ENCODE results near the gene SSNA1.

Gene SSNA1

DNA sequence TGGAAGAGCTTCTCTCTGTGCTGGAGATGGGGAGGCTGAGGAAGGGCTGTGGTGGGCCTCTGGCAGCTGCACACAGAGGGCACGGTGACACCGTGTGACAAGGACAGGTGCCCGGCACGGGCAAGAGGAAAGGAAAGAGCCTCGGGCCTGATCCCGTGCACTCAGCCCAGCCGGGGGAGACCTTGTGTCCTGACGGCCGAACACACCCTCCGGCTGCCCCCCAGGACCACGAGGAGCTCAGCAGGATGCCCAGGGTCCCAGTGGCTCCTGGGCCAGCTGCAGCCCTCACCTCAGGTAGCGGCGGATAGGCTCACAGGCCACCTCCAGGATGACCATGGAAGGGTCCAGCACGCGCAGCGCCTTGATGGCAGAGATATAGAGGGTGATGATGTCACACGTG is 5.6 kb upstream of the SSNA1 start:
- no peak for DNase-seq (ENCODE audit: low read depth, low spot score)

DNA sequence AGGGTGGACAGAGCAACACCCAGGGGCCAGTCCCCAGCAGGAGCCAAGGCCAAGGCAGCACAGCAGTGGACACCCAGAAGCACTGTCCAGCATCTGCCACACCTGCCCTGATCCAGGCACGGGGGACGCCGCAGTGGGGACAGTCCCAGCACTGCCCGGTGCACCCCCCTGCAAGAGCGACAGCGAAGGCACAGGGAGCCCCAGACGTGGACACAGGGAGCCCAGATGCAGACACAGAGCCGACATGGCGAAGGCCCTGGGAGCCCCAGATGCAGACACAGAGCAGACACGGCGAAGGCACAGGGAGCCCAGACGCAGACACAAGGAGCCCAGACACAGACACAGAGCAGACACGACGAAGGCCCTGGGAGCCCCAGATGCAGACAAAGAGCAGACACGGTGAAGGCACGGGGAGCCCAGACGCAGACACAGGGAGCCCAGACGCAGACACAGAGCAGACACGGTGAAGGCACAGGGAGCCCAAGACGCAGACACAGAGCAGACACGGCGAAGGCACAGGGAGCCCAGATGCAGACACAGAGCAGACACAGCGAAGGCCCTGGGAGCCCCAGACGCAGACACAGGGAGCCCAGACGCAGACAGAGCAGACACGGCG is 4.4 kb upstream of the SSNA1 start:
- no peak for DNase-seq (ENCODE audit: low read depth, low spot score)

DNA sequence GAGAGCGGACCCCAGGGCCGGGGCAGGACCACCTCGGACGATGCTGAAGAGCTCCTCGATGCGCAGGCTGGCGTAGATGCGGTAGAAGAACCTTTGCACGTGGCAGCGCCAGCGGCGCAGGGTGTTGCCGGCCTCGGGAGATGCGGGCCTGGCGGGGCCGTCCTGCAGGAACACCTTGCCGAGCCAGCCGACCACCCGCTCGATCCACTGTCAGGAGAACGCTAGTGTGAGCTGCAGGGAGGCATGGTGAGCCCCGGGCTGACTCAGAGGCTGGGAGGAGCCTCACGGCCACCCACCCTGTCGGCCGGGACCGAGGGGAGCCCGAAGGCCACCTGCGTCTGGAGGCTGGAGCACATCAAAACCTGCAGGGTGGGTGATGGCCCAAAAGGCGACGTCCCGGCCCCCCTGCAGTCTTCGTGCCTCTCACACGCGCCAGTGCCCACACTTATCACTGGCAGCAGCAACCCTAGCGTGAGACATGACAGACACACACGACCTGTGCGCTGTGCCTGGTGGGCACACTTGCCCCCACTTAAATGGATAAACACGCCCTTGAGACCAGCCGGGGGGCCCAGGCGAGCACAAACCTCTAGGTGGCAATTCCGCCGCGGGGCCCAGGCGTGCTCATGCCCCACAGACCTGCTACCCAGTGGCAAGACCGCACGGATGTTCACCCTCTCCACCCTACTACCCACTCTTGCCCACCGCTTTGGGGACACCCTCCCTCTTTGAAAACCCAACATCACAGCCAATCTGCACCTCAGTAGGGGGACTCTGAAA is 3.4 kb upstream of the SSNA1 start:
- no peak for DNase-seq (ENCODE audit: low read depth, low spot score)

DNA sequence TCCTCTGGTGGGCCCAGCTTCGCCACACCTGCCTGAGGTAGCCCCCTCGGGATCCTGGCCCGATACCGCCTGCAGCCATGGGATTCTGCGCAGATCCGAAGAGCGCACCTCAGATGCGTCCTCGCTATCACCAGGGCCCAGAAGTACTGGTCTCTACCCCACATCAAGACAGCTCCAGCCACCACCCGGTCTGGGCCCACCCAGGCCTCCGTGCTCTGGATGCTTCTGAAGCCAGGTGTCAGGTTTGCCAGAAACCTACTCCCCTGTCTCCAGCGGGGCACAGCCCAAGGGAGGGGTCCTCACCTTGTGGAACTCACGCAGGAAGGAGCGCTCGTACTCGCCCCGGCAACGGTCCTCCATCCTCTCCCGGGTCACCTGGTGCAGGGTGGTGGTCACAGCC is 2.6 kb upstream of the SSNA1 start:
- DNase-seq (ENCODE audit: low read depth, low spot score) = no peak

DNA sequence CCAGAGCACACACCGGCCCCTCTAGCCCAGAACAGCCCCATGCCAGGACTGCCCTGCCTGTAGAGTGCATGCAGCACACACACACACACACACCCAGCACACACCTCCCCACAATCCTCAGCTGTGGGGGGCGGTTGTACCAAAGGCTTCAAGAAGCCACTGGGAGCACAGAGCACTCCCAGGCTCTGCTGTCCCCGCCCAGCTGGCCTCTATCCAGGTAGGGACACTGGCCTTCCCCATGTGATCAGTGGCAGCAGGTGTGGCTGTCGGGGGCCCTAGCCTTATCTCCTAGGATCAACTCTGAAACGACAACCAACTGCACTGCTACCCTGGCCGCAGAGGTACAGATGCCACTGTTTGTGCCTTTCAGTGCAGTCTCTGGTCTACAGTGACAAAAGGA is 2.1 kb upstream of the SSNA1 start:
- no peak for DNase-seq (ENCODE audit: low read depth, low spot score)

DNA sequence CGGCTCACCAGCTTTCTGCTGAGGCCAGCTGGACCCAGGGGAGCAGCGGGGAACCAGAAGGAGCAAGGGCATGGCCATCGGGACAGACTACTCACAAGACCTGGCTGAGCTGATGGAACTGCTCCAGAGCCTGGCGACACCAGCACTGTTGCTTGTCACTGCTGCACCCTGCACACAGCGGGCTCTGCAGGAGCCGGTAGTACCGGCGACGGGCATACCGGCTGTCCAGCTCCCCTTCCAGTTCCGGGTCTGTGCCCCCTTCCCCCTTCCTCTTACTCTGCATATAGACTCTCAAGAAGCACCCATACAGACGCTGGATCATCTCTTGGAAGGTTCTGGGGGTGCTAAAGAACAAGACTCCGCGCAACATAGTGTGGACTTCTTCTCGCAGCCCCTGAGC is 1.1 kb upstream of the SSNA1 start:
- no peak for DNase-seq (ENCODE audit: low read depth, low spot score)

DNA sequence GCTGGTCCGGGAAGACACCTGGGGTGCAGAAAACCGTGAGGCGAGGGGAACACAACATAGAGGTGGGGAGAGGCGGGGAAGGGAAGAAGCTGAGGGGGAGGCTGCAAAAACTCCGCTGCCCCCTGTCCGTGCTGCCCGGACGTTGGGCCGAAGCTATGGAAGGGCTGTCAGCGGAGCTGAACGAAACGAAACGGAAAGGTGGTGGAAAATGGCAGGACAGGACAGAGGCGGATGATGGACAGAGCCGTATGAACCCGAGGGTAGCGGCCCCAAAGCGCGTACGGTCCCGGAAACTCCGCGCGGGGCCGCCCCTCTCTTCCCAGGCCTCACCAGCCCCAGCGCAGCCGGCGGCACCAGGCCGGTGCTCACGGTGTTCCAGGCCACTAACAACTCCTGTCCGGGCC is 388 bp upstream of the SSNA1 start:
- DNase-seq (ENCODE audit: low read depth, low spot score) = no peak

DNA sequence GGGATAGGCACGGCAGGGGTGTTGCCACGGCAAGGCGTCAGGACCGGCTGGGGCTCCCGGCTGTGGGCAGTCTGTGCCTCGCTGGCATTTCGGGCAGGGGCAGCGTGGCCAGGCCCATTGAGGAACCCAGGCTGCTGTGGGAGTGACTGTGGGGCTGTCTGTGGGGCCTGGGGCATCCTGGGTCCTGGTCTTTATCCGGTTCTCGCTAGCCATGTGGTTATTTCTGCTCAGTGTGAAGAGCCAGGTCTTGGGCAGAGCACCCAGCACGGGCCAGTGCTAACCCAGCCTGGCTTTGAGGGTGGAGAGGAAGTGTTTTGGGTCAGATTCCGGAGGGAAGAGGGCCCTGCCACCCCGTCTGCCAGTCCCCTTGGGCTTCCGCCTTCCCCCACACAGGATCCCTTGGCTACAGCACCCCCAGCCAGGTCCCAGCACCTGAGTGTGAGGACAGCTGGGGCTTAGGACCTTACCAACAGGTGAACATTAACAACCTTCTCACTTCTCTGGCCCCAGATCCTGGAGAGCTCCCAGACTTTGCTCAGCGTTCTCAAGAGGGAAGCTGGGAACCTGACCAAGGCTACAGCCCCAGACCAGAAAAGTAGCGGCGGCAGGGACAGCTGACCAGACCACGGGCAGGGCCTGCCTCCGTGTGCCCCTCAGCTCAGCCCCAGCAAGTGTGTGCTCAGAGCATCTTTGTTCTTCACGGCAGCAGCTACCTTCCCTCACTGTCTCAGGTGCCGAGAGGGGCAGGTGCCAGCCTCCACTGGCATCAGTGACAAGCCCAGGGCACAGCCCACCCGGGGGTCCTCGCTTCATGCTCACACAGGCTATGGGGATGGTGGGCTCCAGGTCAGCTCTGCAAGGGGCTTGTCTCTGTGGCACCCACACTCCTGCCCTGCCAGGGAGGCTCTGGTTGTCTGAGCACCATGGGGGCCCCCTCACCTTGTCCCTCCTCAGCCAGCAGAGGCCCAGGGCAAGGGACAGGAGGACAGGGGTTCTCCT is 1.1 kb downstream of the SSNA1 start:
- no peak for DNase-seq (ENCODE audit: low read depth, low spot score)

DNA sequence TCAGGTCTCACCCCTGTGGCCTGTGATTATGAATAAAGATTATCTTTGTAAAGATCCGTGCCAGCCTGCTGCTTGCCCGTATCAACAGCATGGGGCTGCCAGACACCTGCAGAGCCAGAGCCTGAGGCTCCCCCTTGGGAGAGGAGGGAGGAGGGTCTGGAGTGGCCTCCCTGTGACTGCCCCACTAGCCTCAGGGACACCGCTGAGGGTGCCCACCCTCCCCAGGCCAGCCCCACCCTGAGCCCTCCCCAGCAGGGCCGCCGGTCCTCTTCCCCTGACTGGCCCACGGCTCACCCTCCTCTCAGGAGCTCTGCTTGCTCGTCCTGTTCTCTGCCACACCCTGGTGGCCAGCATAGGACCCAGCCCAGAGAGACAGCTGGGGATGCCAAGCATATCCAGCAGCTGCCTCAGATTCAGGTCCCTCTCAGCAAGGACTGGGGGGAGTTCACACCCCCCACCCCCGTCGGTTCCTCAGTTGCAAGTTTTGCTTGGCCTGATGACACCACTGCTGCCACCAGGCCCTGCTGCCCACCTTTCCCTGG is 1.9 kb downstream of the SSNA1 start:
- no peak for DNase-seq (ENCODE audit: low read depth, low spot score)

DNA sequence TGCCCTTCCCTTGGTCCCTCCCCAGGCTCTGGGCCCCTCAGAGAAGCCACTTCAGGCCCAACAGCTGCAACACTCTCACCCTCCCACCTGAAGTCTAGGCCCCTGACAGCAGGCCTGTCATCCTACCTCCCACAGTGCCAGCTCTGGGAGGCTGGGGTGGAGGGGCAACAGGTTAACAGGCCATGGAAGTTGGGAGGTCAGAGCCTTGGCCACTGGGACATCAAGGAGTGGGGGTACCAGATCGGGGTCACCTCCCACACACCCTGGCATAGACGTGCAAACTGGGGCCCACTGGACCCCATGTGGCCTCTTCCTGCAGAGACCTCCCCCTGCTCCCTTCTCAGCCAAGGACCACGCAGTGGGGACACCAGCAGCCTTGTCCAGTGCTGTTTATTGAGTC is 2.8 kb downstream of the SSNA1 start:
- DNase-seq (ENCODE audit: low read depth, low spot score) = no peak

DNA sequence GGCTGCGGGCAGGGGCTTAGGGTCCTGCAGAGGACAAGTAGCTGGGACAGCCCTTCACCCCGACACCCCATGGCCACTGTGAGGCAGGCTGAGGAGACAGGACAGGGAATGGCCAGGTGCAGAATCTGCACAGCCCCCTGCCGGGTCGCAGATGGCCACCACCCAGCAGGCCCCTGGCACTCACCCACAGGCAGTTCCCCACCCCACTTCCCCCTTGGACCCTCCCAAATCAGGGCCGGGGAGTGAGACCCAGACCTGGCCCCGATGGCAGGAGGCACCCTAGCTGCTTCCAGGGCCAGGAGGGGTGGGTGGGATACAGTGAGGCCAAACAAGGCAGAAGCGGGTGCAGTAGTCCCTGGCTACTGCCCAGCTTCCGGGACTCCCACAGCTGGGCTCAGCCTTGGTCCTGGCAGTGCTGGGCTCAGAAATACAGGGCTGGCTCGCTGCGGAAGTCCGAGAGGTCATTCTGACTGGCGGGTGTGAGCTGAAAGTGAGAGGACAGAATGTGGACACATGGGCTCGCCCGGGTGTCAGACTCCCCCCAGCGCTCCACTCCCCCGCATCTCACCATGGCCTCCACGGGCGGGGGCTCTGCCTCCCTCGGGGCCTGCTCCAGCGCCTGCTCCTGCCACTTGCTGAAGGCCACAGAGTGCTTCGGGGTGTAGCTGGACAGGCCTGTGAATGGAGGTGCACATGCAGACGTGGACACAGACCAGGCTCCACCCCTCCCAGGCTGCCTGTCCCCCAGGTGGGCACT is 3.4 kb downstream of the SSNA1 start:
- DNase-seq (ENCODE audit: low read depth, low spot score) = no peak

DNA sequence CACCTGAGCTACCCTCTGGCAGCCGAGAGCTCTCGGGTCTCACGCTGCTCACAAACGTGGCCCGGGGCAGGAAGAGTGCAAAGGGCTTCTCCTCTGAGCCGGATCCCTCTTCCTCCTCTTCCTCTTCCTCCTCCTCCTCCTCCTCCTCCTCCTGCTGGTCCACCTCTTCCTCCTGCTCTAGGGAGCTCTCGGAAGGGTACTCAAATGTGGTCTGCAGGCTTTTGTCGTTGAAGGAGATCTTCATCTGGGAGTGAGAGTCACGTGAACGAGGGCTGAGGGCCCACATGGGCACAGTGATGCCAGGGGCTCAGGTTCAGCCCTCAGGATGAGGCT is 3.9 kb downstream of the SSNA1 start:
- DNase-seq (ENCODE audit: low read depth, low spot score) = no peak

DNA sequence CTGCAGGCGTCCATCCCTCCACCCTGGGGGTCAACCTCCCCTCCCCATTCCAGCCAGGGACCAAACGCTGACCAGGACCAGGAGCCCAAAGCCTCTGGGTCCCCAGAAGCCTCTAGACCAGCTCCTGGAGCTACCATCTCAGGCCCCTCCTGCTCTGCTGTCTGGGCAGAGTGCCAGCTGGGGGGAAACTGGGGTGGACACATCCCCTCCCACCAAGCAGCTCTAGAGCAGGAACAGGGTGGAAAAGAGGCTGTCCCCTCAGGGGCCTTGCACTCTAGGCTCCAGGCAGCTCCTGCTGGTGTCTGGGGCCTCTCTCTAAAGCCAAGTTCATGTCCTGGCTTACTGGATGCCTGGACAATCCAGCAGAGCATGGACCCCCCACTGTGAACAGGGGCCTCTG is 4.4 kb downstream of the SSNA1 start:
- DNase-seq (ENCODE audit: low read depth, low spot score) = no peak

DNA sequence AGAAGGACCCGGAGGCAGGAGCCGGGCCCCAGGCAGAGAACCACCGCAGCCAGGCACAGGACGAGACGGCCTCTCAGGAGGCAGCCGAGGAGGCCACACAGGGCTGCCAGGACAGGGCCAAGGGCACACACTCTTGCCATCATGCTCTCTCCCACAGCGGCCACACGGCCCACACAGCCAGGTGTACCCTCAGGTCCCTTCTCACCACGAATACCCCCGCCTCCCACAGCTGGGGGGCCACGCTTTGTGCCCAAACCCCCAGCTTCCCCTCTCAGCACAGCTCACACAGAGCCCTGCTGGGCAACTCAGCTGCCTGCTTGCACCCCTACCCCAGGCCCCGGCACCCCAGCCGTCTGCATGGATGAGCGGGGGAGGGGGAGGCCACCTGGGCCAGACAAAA is 5.3 kb downstream of the SSNA1 start:
- no peak for DNase-seq (ENCODE audit: low read depth, low spot score)

DNA sequence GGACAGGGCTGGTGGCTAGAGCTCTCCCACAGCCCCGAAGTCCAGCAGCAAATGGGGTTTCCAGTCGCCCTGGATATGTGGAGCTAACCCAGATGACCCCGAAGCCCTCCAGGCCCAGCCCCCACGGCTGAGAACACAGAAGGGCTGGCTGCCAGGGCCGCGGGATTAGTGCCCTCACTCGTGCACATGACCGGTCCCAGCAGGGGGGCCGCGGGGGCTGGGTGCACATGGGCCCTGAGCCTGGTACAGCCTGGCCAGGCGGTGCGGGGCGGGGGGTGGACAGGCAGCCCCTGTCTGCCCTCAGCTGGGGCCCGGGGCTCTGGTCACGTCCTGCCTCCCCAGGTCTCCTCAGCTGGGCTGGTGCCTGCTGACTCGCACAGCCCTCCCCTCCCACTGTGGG is 5.9 kb downstream of the SSNA1 start:
- peak; percentile 27 for DNase-seq (ENCODE audit: low read depth, low spot score)

DNA sequence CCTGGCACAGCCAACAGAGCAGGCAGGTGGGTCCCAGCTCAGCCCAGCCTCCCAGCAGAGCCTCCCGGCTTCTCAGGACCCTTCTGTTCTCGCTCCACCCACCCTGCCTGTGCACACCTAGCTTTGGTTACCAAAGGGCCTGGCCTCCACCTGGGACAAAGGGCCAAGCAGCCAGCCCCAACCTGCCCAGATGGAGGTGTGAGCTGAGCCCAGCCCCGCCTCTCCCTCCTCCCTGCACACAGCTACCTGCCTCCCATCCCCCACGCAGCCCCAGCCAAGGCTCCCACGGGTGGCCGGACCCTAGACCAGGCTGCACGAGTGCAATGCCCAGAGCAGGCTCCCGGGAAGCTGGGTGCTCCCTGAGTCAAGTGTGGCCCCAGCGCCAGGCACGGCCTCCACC is 6.4 kb downstream of the SSNA1 start:
- no peak for DNase-seq (ENCODE audit: low read depth, low spot score)

DNA sequence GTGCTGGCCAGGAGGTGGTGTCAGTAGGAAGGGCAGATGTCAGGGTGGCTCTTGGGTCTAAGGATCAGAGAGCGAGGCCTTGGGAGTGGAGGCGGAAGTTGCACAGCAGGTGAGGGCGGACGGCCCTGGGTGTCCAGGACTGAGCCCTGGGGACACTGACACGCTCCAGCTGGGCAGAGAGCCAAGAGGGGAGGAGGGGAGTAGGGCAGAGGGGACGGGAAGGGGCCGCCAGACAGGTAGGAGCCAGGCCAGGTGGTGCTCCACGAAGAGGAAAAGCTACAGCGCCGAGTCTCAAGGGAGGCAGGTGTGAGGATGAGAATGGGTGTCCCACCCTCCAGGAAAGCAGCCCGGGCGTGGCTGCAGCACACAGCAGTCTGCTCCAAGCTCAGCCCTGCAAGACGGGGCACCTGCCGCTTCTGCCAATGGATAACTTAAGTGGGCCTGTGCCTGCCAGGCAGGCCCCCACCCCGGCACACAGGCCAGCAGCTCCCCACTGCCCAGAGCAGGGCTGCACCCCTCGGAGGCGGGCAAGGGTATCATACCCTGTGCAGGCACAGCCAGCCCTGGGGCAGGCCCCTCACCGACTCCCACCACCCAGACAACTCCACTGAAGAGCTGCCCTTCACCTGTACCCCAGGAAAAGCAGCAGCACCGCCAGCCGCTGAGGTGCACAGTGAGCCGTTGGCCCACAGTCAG is 7.2 kb downstream of the SSNA1 start:
- DNase-seq (ENCODE audit: low read depth, low spot score) = no peak

DNA sequence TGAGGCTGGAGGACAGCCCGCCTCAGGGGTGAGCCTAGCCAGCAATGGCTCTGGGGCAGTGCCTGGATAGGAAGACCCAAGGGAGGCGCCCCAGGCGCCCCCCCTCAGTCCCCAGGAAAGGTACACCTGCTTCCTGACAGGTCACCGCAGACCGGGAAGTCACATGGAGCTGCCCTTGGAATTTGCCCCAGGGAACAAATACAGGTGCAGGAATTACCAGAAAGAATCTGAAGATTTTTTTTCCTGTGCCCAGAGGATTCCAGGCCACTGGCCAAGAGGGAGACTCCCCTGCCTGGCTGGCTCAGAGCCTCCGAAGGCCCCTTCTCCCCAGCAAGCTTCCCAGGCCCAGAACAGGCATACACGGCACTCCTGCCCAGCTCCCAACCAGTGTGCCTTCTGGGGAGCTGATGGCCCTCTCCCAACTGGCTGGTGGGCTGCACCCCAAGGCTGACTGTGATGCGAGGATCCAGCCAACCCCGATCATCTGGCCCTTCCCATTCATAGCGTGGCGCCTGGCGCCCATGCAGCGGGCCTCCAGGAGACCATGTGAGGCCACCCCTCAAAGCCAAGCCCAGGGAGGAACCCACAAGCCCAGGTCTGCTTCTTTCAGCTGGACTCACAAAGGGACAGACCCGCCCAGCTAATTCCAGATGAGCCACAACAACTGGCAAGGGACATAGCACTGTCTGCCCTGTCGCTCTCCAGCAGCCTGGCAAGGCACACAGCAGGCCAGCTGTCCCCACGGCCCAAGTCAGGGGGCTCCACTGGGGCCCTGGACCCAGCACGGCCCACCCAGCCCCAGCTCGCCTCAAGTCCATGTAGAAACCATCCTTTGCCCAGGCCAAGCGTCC is 9.8 kb downstream of the SSNA1 start:
- peak; percentile 43 for DNase-seq (ENCODE audit: low read depth, low spot score)

DNA sequence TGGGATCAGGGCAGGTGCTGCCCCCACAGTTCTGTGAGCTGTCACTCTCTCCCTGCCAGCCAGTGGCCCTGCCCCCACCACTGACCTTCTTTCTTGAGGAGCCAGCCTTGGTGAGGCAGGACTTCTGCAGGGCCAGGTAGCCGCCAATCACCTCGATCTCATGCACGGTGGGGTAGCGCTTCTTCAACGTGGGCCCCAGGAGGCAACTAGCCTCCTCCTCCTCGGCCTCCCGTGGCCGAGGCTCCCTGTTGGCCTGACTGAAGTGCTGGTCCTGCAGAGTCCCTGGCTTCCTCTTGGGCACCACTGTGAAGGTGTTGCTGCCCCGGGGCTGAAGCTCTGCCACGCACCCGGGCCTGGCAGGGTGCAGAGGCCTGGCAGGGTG is 10.4 kb downstream of the SSNA1 start:
- DNase-seq (ENCODE audit: low read depth, low spot score) = no peak
